ENCODE results near the gene CLUH.
A peak's percentile ranks its signal among the peaks of the same experiment; 100 is the strongest.

The CLUH gene

GRCh38 chr17:2688351-2689342 lies 22.9 kb downstream of the CLUH start:
- peak overlapping the region; percentile 47 for H3K27ac ChIP-seq
- TF ChIP-seq ZFX (IDR thresholded peaks at IDR 0.05; ENCODE audit: borderline replicate concordance) (no peak), CTCF (IDR thresholded peaks at IDR 0.05) (no peak)

GRCh38 chr17:2687074-2687418 lies 24.5 kb downstream of the CLUH start:
- no peak for TF ChIP-seq CTCF (IDR thresholded peaks at IDR 0.05)
- TF ChIP-seq ZFX (IDR thresholded peaks at IDR 0.05; ENCODE audit: borderline replicate concordance), result no peak
- peak overlapping the region; percentile 47 for H3K27ac ChIP-seq

GRCh38 chr17:2685696-2686095 lies 25.9 kb downstream of the CLUH start:
- peak overlapping the region; percentile 47; the same call in 1 of the 2 replicates for H3K27ac ChIP-seq
- TF ChIP-seq ZFX (IDR thresholded peaks at IDR 0.05; ENCODE audit: borderline replicate concordance) (no peak), CTCF (IDR thresholded peaks at IDR 0.05) (no peak)

GRCh38 chr17:2684549-2684948 lies 27.0 kb downstream of the CLUH start:
- H3K27ac ChIP-seq, result no peak overlapping the region
- TF ChIP-seq CTCF (IDR thresholded peaks at IDR 0.05) (no peak), ZFX (IDR thresholded peaks at IDR 0.05; ENCODE audit: borderline replicate concordance) (no peak)

GRCh38 chr17:2683912-2684311 lies 27.7 kb downstream of the CLUH start:
- TF ChIP-seq ZFX (IDR thresholded peaks at IDR 0.05; ENCODE audit: borderline replicate concordance) (no peak), CTCF (IDR thresholded peaks at IDR 0.05) (no peak)
- peak overlapping the region; percentile 48 for H3K27ac ChIP-seq

GRCh38 chr17:2682176-2682938 lies 29.2 kb downstream of the CLUH start:
- TF ChIP-seq CTCF (IDR thresholded peaks at IDR 0.05) (no peak), ZFX (IDR thresholded peaks at IDR 0.05; ENCODE audit: borderline replicate concordance) (no peak)
- H3K27ac ChIP-seq, result peak overlapping the region; percentile 48

Measured in 22Rv1 (cell line).